OCI-M2 (cell line): Measurements from ENCODE around the gene ZFYVE9.

ENCODE experiments used
- DNase-seq: peaks from one replicate; lab custom pipeline; 2025; ENCODE audit not compliant: unreplicated experiment; lab: John Stamatoyannopoulos, UW

The ZFYVE9 gene

GRCh38 chr1:52334906-52335528, 193.1 kb downstream of the ZFYVE9 start:
- DNase-seq: no peak

GRCh38 chr1:52337439-52337838, 195.6 kb downstream of the ZFYVE9 start:
- DNase-seq: no peak

- no peak for DNase-seq
These were observed 199.9 kb downstream of the ZFYVE9 start for GRCh38 chr1:52341655-52342260.

- DNase-seq: no peak
These were observed 202.1 kb downstream of the ZFYVE9 start for GRCh38 chr1:52343979-52344378.

GRCh38 chr1:52345252-52345651, 203.4 kb downstream of the ZFYVE9 start:
- DNase-seq: no peak

GRCh38 chr1:52346653-52347052, 204.8 kb downstream of the ZFYVE9 start:
- no peak for DNase-seq

GRCh38 chr1:52348704-52349300, 206.9 kb downstream of the ZFYVE9 start:
- no peak for DNase-seq

GRCh38 chr1:52352690-52353089, 210.8 kb downstream of the ZFYVE9 start:
- DNase-seq: no peak

GRCh38 chr1:52355436-52355835, 213.5 kb downstream of the ZFYVE9 start:
- DNase-seq: no peak

- no peak for DNase-seq
These were observed 214.1 kb downstream of the ZFYVE9 start for GRCh38 chr1:52355847-52356505.

GRCh38 chr1:52356818-52357355, 215.0 kb downstream of the ZFYVE9 start:
- DNase-seq: no peak

- no peak for DNase-seq
These were observed 215.5 kb downstream of the ZFYVE9 start for GRCh38 chr1:52357397-52357796.

- DNase-seq: no peak
These were observed 217.1 kb downstream of the ZFYVE9 start for GRCh38 chr1:52358851-52359497.

- no peak for DNase-seq
These were observed 218.0 kb downstream of the ZFYVE9 start for GRCh38 chr1:52359676-52360594.

- DNase-seq: no peak
These were observed 218.7 kb downstream of the ZFYVE9 start for GRCh38 chr1:52360595-52360968.

- DNase-seq: no peak
These were observed 222.4 kb downstream of the ZFYVE9 start for GRCh38 chr1:52364235-52364839.

- no peak for DNase-seq
These were observed 223.3 kb downstream of the ZFYVE9 start for GRCh38 chr1:52365071-52365745.

- peak; percentile 77 for DNase-seq
These were observed 224.0 kb downstream of the ZFYVE9 start, which contains the start of gene CC2D1B for GRCh38 chr1:52365746-52366516. Gene CC2D1B (minus strand): TSS chr1:52366205. CDS start chr1:52364620, 1,585 bp downstream.

- DNase-seq: no peak
These were observed 224.6 kb downstream of the ZFYVE9 start for GRCh38 chr1:52366517-52366827.
